VCaP (cell line): ENCODE results near the gene FAHD2B.
"Not testable (repeated sequence)": the region's sequence is repeated elsewhere in the genome, so short reads cannot be mapped to it uniquely, and the experiment has no call there.

Experiments
- H3K27ac ChIP-seq: fragments of 450-650 bp; 2 replicates; pipeline ENCODE4 v1.5.1; 2017
- TF ChIP-seq, protein P1 (sequence below): fragments of 450-650 bp; conservative IDR thresholded peaks from 2 replicates; pipeline ENCODE4 v1.5.1; 2017; ENCODE audit warnings: mild to moderate bottlenecking, moderate library complexity

FAHD2B gene

DNA sequence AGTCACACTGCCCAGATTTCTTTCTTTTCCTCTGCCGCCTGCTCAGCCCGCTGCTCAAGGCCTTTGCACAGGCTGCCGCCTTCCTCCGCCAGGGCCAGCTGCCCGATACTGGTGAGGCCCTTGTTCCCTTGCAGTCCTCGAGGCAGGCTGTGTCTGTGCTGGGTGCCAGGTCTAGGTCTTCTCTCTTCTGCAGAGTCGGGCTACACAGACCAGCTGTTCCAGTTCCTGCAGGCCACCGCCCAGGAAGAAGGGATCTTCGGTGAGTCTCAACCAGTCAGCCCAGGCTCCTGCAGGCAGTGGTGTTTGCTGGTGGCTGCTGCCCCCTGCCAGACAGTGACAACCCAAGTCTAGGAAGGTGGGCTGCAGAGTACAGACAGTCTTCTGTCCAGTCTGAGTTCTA, 12.5 kb downstream of the FAHD2B start:
- TF ChIP-seq, protein P1, sequence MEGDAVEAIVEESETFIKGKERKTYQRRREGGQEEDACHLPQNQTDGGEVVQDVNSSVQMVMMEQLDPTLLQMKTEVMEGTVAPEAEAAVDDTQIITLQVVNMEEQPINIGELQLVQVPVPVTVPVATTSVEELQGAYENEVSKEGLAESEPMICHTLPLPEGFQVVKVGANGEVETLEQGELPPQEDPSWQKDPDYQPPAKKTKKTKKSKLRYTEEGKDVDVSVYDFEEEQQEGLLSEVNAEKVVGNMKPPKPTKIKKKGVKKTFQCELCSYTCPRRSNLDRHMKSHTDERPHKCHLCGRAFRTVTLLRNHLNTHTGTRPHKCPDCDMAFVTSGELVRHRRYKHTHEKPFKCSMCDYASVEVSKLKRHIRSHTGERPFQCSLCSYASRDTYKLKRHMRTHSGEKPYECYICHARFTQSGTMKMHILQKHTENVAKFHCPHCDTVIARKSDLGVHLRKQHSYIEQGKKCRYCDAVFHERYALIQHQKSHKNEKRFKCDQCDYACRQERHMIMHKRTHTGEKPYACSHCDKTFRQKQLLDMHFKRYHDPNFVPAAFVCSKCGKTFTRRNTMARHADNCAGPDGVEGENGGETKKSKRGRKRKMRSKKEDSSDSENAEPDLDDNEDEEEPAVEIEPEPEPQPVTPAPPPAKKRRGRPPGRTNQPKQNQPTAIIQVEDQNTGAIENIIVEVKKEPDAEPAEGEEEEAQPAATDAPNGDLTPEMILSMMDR, result peak; percentile 20; the same call in 1 of the 2 replicates
- H3K27ac ChIP-seq, result not testable (repeated sequence)

GRCh38 chr2:97080855-97081254, 13.8 kb downstream of the FAHD2B start:
- H3K27ac ChIP-seq, result not testable (repeated sequence)

DNA sequence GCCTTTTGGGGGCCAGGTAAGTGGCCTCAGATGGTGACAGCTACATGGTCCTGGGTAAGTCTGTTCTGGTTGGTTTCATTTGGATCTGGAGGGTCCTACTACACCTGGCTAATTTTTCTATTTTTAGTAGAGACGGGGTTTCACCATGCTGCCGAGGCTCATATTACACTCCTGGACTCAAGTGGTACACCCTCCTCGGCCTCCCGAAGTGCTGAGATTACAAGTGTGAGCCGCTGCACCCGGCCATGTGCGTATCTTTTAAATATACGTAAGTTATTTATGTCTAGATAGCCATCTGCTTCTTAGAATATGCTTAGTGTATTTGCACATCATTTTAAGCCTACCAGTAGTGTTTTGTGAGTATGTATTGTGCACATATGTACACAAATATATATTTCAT, 17.5 kb downstream of the FAHD2B start:
- H3K27ac ChIP-seq, result not testable (repeated sequence)

GRCh38 chr2:97070915-97071314, 23.8 kb downstream of the FAHD2B start:
- H3K27ac ChIP-seq, result not testable (repeated sequence)

DNA sequence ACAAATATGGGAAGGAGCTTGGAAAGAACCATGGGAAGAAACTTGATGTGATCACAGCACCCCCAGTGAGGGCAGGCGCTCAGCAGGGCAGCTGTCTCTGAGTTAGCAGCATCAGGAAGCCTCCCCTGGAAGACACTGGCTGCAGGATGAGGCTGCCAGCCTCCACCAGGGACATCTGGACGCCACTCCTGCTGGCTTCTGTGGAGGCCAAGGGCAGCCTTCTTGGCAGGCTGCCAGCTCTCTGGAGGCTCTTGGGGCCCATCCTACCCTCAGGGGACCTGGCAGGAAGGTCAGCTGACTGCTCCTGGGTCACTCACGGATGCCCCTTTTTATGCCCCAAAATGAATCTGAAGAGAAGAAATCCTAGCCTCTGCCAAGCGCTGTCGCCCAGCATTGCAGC, 26.0 kb downstream of the FAHD2B start:
- not testable (repeated sequence) for H3K27ac ChIP-seq

DNA sequence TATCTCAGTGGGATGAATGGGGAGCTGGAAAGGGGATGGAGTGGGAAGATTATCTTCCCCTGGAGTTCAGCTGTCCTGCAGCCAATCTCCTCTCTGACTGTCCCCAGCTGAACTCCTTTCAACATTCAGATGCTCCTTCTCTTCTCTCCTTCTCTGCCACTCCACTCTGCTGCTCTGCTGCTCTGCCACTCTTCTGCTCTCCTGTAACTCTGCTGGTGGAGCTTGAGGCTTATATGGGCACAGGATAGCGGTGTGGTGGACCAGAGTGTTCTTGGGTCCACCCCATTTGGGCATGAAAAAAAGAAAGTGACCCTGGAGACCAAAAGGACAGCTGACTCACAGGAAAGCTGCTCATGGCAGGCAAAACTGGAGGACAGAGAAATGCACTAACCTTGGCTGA, 26.6 kb downstream of the FAHD2B start:
- TF ChIP-seq, protein P1, result no peak
- no peak overlapping the region for H3K27ac ChIP-seq

DNA sequence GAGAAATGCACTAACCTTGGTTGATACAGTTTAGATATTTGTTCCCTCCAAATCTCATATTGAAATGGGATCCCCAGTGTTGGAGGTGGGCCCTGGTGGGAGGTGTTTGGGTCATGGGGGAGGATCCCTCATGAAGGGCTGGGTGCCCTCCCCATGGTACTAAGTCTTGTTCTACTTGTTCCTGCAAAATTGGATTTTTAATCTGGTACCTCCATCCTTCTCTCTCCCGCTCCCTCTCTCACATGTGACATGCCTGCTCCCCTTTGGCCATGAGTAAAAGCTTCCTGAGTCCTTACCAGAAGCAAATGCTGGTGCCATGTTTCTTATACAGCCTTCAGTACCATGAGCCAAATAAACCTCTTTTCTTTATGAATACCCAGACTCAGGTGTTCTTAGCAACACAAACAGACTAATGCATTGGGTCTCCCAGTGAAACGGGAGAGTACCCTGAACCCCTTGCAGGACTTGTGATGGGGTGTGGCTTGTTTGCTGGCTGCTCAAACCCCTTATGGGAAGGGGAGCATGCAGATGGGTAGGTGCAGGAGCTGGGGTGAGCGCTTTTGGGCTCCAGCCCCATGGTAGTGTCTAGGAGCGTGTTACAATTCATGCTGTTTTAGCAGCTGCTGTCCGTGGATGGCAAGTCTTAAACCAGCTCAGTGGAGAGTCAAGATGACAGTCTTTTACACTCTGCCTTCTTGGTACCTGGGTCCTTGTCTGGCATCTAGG, 27.2 kb downstream of the FAHD2B start:
- TF ChIP-seq, protein P1, result no peak
- no peak overlapping the region for H3K27ac ChIP-seq

GRCh38 chr2:97066030-97066429, 28.7 kb downstream of the FAHD2B start:
- not testable (repeated sequence) for H3K27ac ChIP-seq

- not testable (repeated sequence) for H3K27ac ChIP-seq
These were observed 32.7 kb downstream of the FAHD2B start for GRCh38 chr2:97062020-97062419.

DNA sequence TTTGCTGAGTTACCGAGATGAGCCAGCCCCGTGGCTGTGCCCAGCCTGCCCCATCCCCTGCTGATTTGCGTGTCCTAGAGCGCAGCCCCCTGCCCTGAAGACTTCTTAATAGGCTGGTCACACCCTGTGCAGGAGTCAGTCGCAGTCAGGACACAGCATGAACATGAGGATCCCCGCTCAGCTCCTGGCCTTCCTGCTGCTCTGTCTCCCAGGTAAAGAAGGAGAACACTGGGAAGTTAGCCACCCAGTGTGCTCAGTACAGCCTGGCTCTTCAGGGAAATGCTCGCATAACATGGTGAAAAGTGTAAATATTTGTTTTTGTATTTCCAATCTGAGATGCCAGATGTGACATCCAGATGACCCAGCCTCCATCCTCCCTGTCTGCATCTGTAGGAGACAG, 34.9 kb downstream of the FAHD2B start:
- not testable (repeated sequence) for H3K27ac ChIP-seq

- not testable (repeated sequence) for H3K27ac ChIP-seq
These were observed 38.5 kb downstream of the FAHD2B start for GRCh38 chr2:97056150-97056549.

- not testable (repeated sequence) for H3K27ac ChIP-seq
These were observed 44.6 kb downstream of the FAHD2B start for GRCh38 chr2:97050032-97050431.

- H3K27ac ChIP-seq, result not testable (repeated sequence)
These were observed 46.2 kb downstream of the FAHD2B start for GRCh38 chr2:97048448-97048847.

GRCh38 chr2:97046676-97047075, 48.0 kb downstream of the FAHD2B start:
- H3K27ac ChIP-seq, result not testable (repeated sequence)

DNA sequence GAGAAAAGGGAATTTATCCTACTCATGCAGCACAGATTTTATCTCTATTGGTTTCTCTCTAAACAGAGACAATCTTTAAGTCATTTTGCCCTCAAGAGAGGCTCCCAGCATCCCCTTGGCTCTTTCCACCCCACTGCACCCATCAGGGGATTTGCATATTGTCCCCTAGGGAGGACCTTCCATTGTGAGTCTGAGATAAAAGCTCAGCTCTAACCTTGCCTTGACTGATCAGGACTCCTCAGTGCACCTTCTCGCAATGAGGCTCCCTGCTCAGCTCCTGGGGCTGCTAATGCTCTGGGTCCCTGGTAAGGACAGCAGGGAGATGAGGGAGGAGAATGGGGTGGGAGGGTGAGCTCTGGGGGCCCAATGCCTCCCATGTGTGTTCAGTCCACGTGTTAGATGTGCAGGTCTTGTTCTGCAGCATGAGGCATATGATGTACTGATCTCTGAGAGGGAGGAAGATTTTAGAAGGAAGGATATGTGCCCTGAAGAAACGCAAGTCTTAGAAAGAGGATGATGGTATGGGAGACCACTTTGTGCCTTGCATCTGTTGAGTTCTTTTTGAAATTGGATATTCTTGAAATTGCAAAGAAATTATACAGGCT, 48.7 kb downstream of the FAHD2B start:
- not testable (repeated sequence) for H3K27ac ChIP-seq
